H1 (cell line): ENCODE results near the gene NOL12. TPM values are rescaled to one million over a fixed set of nuclear protein-coding genes. Genes with fewer than 3 reads are reported as not detected.

Experiments
- CTCF ChIA-PET: fragments of 300-600 bp; sonication (Branson Sonifier 250); formaldehyde crosslinking; loops from one replicate; lab custom pipeline; 2021; ENCODE audit not compliant: partially characterized antibody; lab: Charles Lee
- POLR2A ChIA-PET: fragments of 300-600 bp; sonication (Branson Sonifier 250); formaldehyde crosslinking; loops from one replicate; lab custom pipeline; 2021; ENCODE audit warnings: inconsistent platforms; ENCODE audit not compliant: partially characterized antibody; lab: Charles Lee
- DNase-seq, 2 experiments: peaks; one replicate each; pipeline versions ENCODE4 v3.0.0 to v3.0.0-alpha.2; 2010 to 2022; ENCODE audit warnings: low spot score in 2 of 2, low read depth in 1 of 2, mixed read lengths in 1 of 2
- FAIRE-seq: peaks from 2 replicates; lab custom pipeline; 2011; peaks lifted over from hg19 to GRCh38; lab: Jason Lieb, UNC
- H2AFZ ChIP-seq: 2 replicates; pipeline ENCODE4 v1.8.1; 2012; ENCODE audit warnings: low read length, inconsistent platforms
- H2AK5ac ChIP-seq: 2 replicates; pipeline ENCODE4 v1.6.1; 2013; ENCODE audit warnings: low read depth, low read length
- H2BK120ac ChIP-seq: replicated peaks from 2 replicates; pipeline ENCODE3; 2013; ENCODE audit warnings: low read depth, low read length, inconsistent platforms
- H2BK12ac ChIP-seq: 2 replicates; pipeline ENCODE4 v1.6.1; 2013; ENCODE audit warnings: low read depth, low read length
- H2BK15ac ChIP-seq: 2 replicates; pipeline ENCODE4 v1.6.1; 2013; ENCODE audit warnings: low read length
- H2BK20ac ChIP-seq: 2 replicates; pipeline ENCODE4 v1.6.1; 2013; ENCODE audit warnings: low read length
- H2BK5ac ChIP-seq: 2 replicates; pipeline ENCODE4 v1.6.1; 2013; ENCODE audit warnings: low read depth, low read length
- H3K14ac ChIP-seq: 2 replicates; pipeline ENCODE4 v1.6.1; 2013; ENCODE audit warnings: inconsistent platforms; ENCODE audit not compliant: insufficient read length
- H3K18ac ChIP-seq: 2 replicates; pipeline ENCODE4 v1.6.1; 2013; ENCODE audit warnings: low read length; ENCODE audit errors: extremely low read depth
- H3K23ac ChIP-seq: 2 replicates; pipeline ENCODE4 v1.6.1; 2013; ENCODE audit warnings: inconsistent platforms; ENCODE audit not compliant: insufficient read length
- H3K23me2 ChIP-seq: 2 replicates; pipeline ENCODE4 v1.6.1; 2013; ENCODE audit warnings: low read depth, low read length
- H3K27ac ChIP-seq: 2 replicates; pipeline ENCODE4 v1.6.1; 2011; ENCODE audit warnings: low read depth, low read length, inconsistent platforms
- H3K27me3 ChIP-seq, 4 experiments: replicated peaks in 1 of 4; 1 replicate in 1 of 4; 2 replicates in 3 of 4; pipeline versions ENCODE4 v1.6.1 to v1.8.1; 2011 to 2013; ENCODE audit warnings: low read length in 3 of 4, mild to moderate bottlenecking in 3 of 4, inconsistent platforms in 2 of 4, mixed read lengths in 2 of 4, moderate library complexity in 1 of 4; ENCODE audit not compliant: control insufficient read depth in 3 of 4, insufficient read depth in 3 of 4; ENCODE audit errors: extremely low read depth in 1 of 4
- H3K36me3 ChIP-seq, 4 experiments: 2 replicates each; pipeline versions ENCODE4 v1.6.1 to v1.8.1; 2011 to 2013; ENCODE audit warnings: mild to moderate bottlenecking in 4 of 4, low read length in 3 of 4, moderate library complexity in 2 of 4, control low read depth in 1 of 4, inconsistent platforms in 1 of 4; ENCODE audit not compliant: insufficient read depth in 4 of 4, control insufficient read depth in 2 of 4
- H3K4ac ChIP-seq: replicated peaks from 2 replicates; pipeline ENCODE3; 2013; ENCODE audit warnings: low read length, low read depth, mixed read lengths, inconsistent platforms; ENCODE audit not compliant: insufficient read length
- H3K4me1 ChIP-seq, 4 experiments: replicated peaks in 1 of 4; 1 replicate in 1 of 4; 2 replicates in 3 of 4; pipeline versions ENCODE4 v1.6.1 to v1.8.1; 2011 to 2013; ENCODE audit warnings: low read length in 3 of 4, inconsistent platforms in 2 of 4, mixed read lengths in 1 of 4; ENCODE audit not compliant: insufficient read depth in 4 of 4, control insufficient read depth in 3 of 4
- H3K4me2 ChIP-seq, 2 experiments: 2 replicates each; pipeline versions ENCODE4 v1.6.1 to v1.8.1; 2011 to 2013; ENCODE audit warnings: low read depth in 2 of 2, low read length in 2 of 2, control low read depth in 1 of 2, inconsistent platforms in 1 of 2, mild to moderate bottlenecking in 1 of 2; ENCODE audit not compliant: insufficient read depth in 1 of 2
- H3K4me3 ChIP-seq, 4 experiments: fragments of 200-600, 300-600 bp in 1 of 4; sonication (generic), shearing (Covaris generic), sonication (Bioruptor Twin) in 1 of 4; 2 replicates each; pipeline versions ENCODE4 v1.5.1 to v1.8.1; 2011 to 2016; ENCODE audit warnings: low read length in 4 of 4, low read depth in 3 of 4, control low read depth in 2 of 4, inconsistent platforms in 2 of 4, mild to moderate bottlenecking in 2 of 4, mixed read lengths in 1 of 4, moderate library complexity in 1 of 4; ENCODE audit not compliant: insufficient read depth in 2 of 4; ENCODE audit errors: extremely low read depth in 1 of 4
- H3K56ac ChIP-seq: replicated peaks from 2 replicates; pipeline ENCODE3; 2013; ENCODE audit warnings: low read depth, mild to moderate bottlenecking, mixed read lengths, low read length, inconsistent platforms; ENCODE audit not compliant: insufficient read length
- H3K79me1 ChIP-seq: 2 replicates; pipeline ENCODE4 v1.6.1; 2013; ENCODE audit warnings: low read depth, low read length, control low read depth
- H3K79me2 ChIP-seq, 2 experiments: 2 replicates each; pipeline versions ENCODE4 v1.6.1 to v1.8.1; 2012 to 2013; ENCODE audit warnings: low read length in 2 of 2, mild to moderate bottlenecking in 2 of 2, inconsistent platforms in 1 of 2; ENCODE audit not compliant: insufficient read depth in 2 of 2, control insufficient read depth in 1 of 2
- H3K9ac ChIP-seq, 4 experiments: replicated peaks in 1 of 4; 1 replicate in 1 of 4; 2 replicates in 3 of 4; pipeline versions ENCODE4 v1.6.1 to v1.8.1; 2011 to 2013; ENCODE audit warnings: low read depth in 3 of 4, low read length in 3 of 4, control low read depth in 2 of 4, mild to moderate bottlenecking in 2 of 4, moderate library complexity in 2 of 4, inconsistent platforms in 1 of 4; ENCODE audit errors: extremely low read depth in 1 of 4
- H3K9me3 ChIP-seq, 2 experiments: 2 replicates each; pipeline versions ENCODE4 v1.6.1 to v1.8.1; 2012 to 2013; ENCODE audit warnings: mild to moderate bottlenecking in 2 of 2, moderate library complexity in 2 of 2, control low read depth in 1 of 2, inconsistent platforms in 1 of 2, low read depth in 1 of 2, low read length in 1 of 2, mixed read lengths in 1 of 2; ENCODE audit not compliant: insufficient read depth in 2 of 2
- H4K20me1 ChIP-seq, 2 experiments: replicated peaks in 1 of 2; 2 replicates each; pipeline versions ENCODE3 to v1.8.1; 2011 to 2013; ENCODE audit warnings: inconsistent platforms in 2 of 2, low read length in 2 of 2, mild to moderate bottlenecking in 1 of 2; ENCODE audit not compliant: insufficient read depth in 2 of 2, control insufficient read depth in 1 of 2
- H4K5ac ChIP-seq: 2 replicates; pipeline ENCODE4 v1.6.1; 2013; ENCODE audit warnings: low read length, low read depth, mixed read lengths, inconsistent platforms; ENCODE audit not compliant: insufficient read length
- H4K8ac ChIP-seq: 2 replicates; pipeline ENCODE4 v1.8.0; 2013; ENCODE audit warnings: mild to moderate bottlenecking, moderate library complexity, low read length, inconsistent platforms; ENCODE audit not compliant: insufficient read depth; ENCODE audit errors: extremely low read depth
- H4K91ac ChIP-seq: replicated peaks from 2 replicates; pipeline ENCODE3; 2013; ENCODE audit warnings: low read length, mixed read lengths, inconsistent platforms; ENCODE audit not compliant: insufficient read length
- ATF2 ChIP-seq: IDR thresholded peaks from 2 replicates; pipeline ENCODE4 v1.6.1; 2012; ENCODE audit warnings: low read length, inconsistent platforms
- CEBPB ChIP-seq: IDR thresholded peaks from 2 replicates; pipeline ENCODE4 v1.6.1; 2012; ENCODE audit warnings: low read depth, low read length
- FOSL1 ChIP-seq: IDR thresholded peaks from 2 replicates; pipeline ENCODE4 v1.6.1; 2011; ENCODE audit warnings: mild to moderate bottlenecking, low read depth, low read length, moderate library complexity; ENCODE audit not compliant: insufficient read depth
- NRF1 ChIP-seq: IDR thresholded peaks from 2 replicates; pipeline ENCODE4 v1.6.1; 2011; ENCODE audit warnings: mild to moderate bottlenecking, low read depth, low read length, improper control_type of control experiment
- POLR2A ChIP-seq, 2 experiments: IDR thresholded peaks; 1 replicate in 1 of 2; 2 replicates in 1 of 2; pipeline ENCODE4 v1.6.1; 2011; ENCODE audit warnings: low read depth in 2 of 2, low read length in 2 of 2, mild to moderate bottlenecking in 2 of 2; ENCODE audit errors: control extremely low read depth in 1 of 2
- RNF2 ChIP-seq: fragments of 200-900, 300-1000 bp; sonication (generic); IDR thresholded peaks from 2 replicates; pipeline ENCODE4 v1.7.1; 2016; ENCODE audit warnings: borderline replicate concordance, low read depth, mild to moderate bottlenecking, antibody characterized with exemption, low read length; ENCODE audit not compliant: poor library complexity, severe bottlenecking; ENCODE audit errors: missing control alignments
- SP2 ChIP-seq: IDR thresholded peaks from 2 replicates; pipeline ENCODE4 v1.6.1; 2012; ENCODE audit warnings: mild to moderate bottlenecking, low read length, inconsistent platforms
- WGBS, 2 experiments: shearing (Covaris generic) in 1 of 2; methylation state at CpG; one replicate each; pipeline versions ENCODE4 v1.1.6 to v1.1.7; 2013 to 2015; ENCODE audit warnings: low lambda C conversion rate in 2 of 2, mixed read lengths in 2 of 2, inconsistent platforms in 1 of 2, low coverage in 1 of 2, missing lambda C conversion rate in 1 of 2; ENCODE audit not compliant: insufficient replicate concordance in 2 of 2, insufficient coverage in 1 of 2, insufficient read length in 1 of 2; ENCODE audit errors: extremely low coverage in 1 of 2, missing lambda C conversion rate in 1 of 2; 5-methylcytosine and 5-hydroxymethylcytosine counted together
- polyA plus RNA-seq, 7 experiments: library from polyadenylated mRNA; depleted of rRNA in 3 of 7; stranded (reverse) in 5 of 7; unstranded in 2 of 7; fragments of >200 nt in 5 of 7; fragments of 200-250 nt in 2 of 7; gene quantifications; 1 replicate in 5 of 7; 2 replicates in 1 of 7; 4 replicates in 1 of 7; pipeline versions ENCODE4 v1.2.1 to v1.2.3, GENCODE V29; 2011 to 2013; ENCODE audit warnings: missing spikeins in 2 of 7, mixed read lengths in 2 of 7
- total RNA-seq: library from RNA; stranded (reverse); fragmentation: NEBNext Ultra II Directional; extraction: Animal tissue kit (Norgen Biotek cat#: 25700); gene quantifications from 2 replicates; pipeline ENCODE4 v1.2.1, GENCODE V29; 2021

The NOL12 gene
- total and polyA plus RNA-seq, 2 of the 8 experiments (the other 6 are each of a cell fraction or from before 2014, with no cell fraction given): 25.3 to 28.3 TPM

- peak overlapping the region in 1 of 4 experiments; percentile 2; a peak in 2 of 7 replicates for H3K9ac ChIP-seq
- H2BK120ac ChIP-seq: peak overlapping the region; percentile 55
- no peaks in the 10 kb centered on the region for H3K27me3 ChIP-seq
- CTCF ChIA-PET: interaction anchor here (0.7 to 11.4 kb wide), 13 partner anchors 10 to 102 kb away, joined by 3 to 261 read pairs (median 4); partner anchors contain the start of genes LGALS1, NOL12, PDXP and TRIOBP
- no peak overlapping the region for H2BK5ac ChIP-seq
- H2BK12ac ChIP-seq: peak overlapping the region; percentile 80; the same call in 1 of the 2 replicates
- H3K14ac ChIP-seq: no peak overlapping the region
- POLR2A ChIA-PET: interaction anchor here (0.9 to 5.3 kb wide), 9 partner anchors 8 to 64 kb away, joined by 3 to 32 read pairs (median 4); partner anchors contain the start of genes GGA1, NOL12, PDXP and TRIOBP
- 0 out of 2 replicates have a peak, but pooled peaks cover 2% of the 10 kb centered on the region for H3K79me1 ChIP-seq
- no peak overlapping the region for H3K23ac ChIP-seq
- H3K56ac ChIP-seq: peak overlapping the region; percentile 60
- no peak overlapping the region for H4K8ac ChIP-seq
- H4K5ac ChIP-seq: peak overlapping the region; percentile 25
- no peak overlapping the region for H3K27ac ChIP-seq
- H3K4me2 ChIP-seq: peak overlapping the region; percentile 86 to 99
- H2AFZ ChIP-seq: no peak overlapping the region
- DNase-seq (no peak), FAIRE-seq (no peak)
- H3K9me3 ChIP-seq: no peaks in the 10 kb centered on the region
- peaks cover 0 to 16% (median 7%) of the 10 kb centered on the region in 4 experiments; a peak in 5 of 8 replicates for H3K36me3 ChIP-seq
- H3K23me2 ChIP-seq: peaks cover 8% of the 10 kb centered on the region
- peaks cover 0 to 12% of the 10 kb centered on the region in 2 experiments for H4K20me1 ChIP-seq
- WGBS, 2 experiments: 82% methylated on average over 20 of the region's 24 CpGs; no CpG with 5 or more reads in 1 of the 2 experiments
- no peak overlapping the region for H2BK20ac ChIP-seq
- TF ChIP-seq NRF1 (no peak), POLR2A (IDR thresholded peaks at IDR 0.05; ENCODE audit: control extremely low read depth in 1 of 2, low read depth in 2 of 2, low read length in 2 of 2) (no peak), CEBPB (no peak), SP2 (no peak), ATF2 (no peak), RNF2 (no peak), FOSL1 (no peak)
- H3K4me1 ChIP-seq: peaks cover 0 to 21% (median 15%) of the 10 kb centered on the region in 4 experiments; a peak in 6 of 7 replicates
- H3K4ac ChIP-seq: no peak overlapping the region
- H2BK15ac ChIP-seq: peak overlapping the region; percentile 81; the same call in 1 of the 2 replicates
- H2AK5ac ChIP-seq: 0 out of 2 replicates have a peak overlapping the region, but pooled peaks have one; percentile 9
- no peak overlapping the region; the same call in none of the 2 replicates for H3K18ac ChIP-seq
- H4K91ac ChIP-seq: peak overlapping the region; percentile 34
- no peaks in the 10 kb centered on the region; a peak in 1 of 4 replicates for H3K79me2 ChIP-seq
- H3K4me3 ChIP-seq: peak overlapping the region; percentile 77 to 91 (median 84); a peak in 7 of 8 replicates
These were observed 45.3 kb upstream of the NOL12 start for GRCh38 chr22:37640591-37641560.
